ENCODE data around the gene R3HDM1. TPM values are rescaled to one million over a fixed set of nuclear protein-coding genes. Genes with fewer than 3 reads are reported as not detected.

Gene R3HDM1
- total and polyA plus RNA-seq, 2 of the 4 experiments (the other 2 are of a cell fraction), result 5.9 to 38.1 TPM

- Histone ChIP-seq H2BK120ac (ENCODE audit: low read depth, low read length) (no peak overlapping the region), H3K4me3 (ENCODE audit: insufficient read depth, low read depth, low read length) (no peak overlapping the region), H4K20me1 (ENCODE audit: insufficient read depth, low read length) (no peaks in the 10 kb centered on the region), H2AK9ac (replicated peaks; ENCODE audit: low read depth, low read length, poor library complexity) (no peak overlapping the region), H3K9ac (ENCODE audit: low read depth, low read length) (no peak overlapping the region), H3K4me1 (ENCODE audit: control insufficient read depth, insufficient read depth, low read length) (no peaks in the 10 kb centered on the region), H2AFZ (replicated peaks; ENCODE audit: low read length, poor library complexity) (no peak overlapping the region), H3K27me3 (ENCODE audit: control insufficient read depth, insufficient read depth, low read length) (no peaks in the 10 kb centered on the region), H3K23ac (ENCODE audit: low read depth, low read length) (no peak overlapping the region), H3K27ac (ENCODE audit: insufficient read depth, low read length) (no peak overlapping the region), H3K4ac (ENCODE audit: low read depth, low read length) (no peak overlapping the region), H4K8ac (ENCODE audit: low read depth in 2 of 2, low read length in 2 of 2) (no peak overlapping the region), H3K9me3 (ENCODE audit: control insufficient read depth, insufficient read depth, low read length) (no peaks in the 10 kb centered on the region), H2AK5ac (ENCODE audit: low read depth, low read length) (no peak overlapping the region), H2BK5ac (ENCODE audit: low read depth, low read length, poor library complexity, severe bottlenecking) (no peak overlapping the region), H4K5ac (ENCODE audit: low read depth, low read length) (no peak overlapping the region), H3K56ac (ENCODE audit: extremely low read depth, insufficient read depth, low read length) (no peak overlapping the region), H4K91ac (ENCODE audit: insufficient read depth, low read depth, low read length) (no peak overlapping the region), H3K9me1 (ENCODE audit: insufficient read depth, low read length) (peaks cover 3% of the 10 kb centered on the region; the same call in 1 of the 2 replicates), H3K36me3 (ENCODE audit: control insufficient read depth, insufficient read depth, low read length) (no peaks in the 10 kb centered on the region), H2BK20ac (ENCODE audit: low read depth, low read length) (no peak overlapping the region), H3K14ac (replicated peaks; ENCODE audit: low read depth, low read length) (no peak overlapping the region), H3K79me1 (ENCODE audit: low read depth in 1 of 2, low read length in 2 of 2) (peaks cover 10 to 17% of the 10 kb centered on the region in 2 experiments; a peak in 3 of 4 replicates), H3K4me2 (ENCODE audit: low read depth, low read length) (no peak overlapping the region), H2BK15ac (ENCODE audit: low read depth, low read length) (no peak overlapping the region), H3K18ac (ENCODE audit: low read depth, low read length) (no peak overlapping the region)
- dilution Hi-C loops (cut with HindIII; ENCODE audit: low sequenced_read_pairs, unreplicated experiment) (no loop called here), intact Hi-C loops (cut with micrococcal nuclease) (no loop called here), in situ Hi-C loops (cut with MboI; ENCODE audit: low sequenced_read_pairs) (no loop called here)
- ChIA-PET CTCF (no interaction called here), POLR2A (ENCODE audit: unreplicated experiment) (no interaction called here)
- TF ChIP-seq RCOR1 (IDR thresholded peaks at IDR 0.05; ENCODE audit: insufficient replicate concordance, low read length), result no peak
- ATAC-seq (ENCODE audit: low read depth) (no peak), DNase-seq (no peak)
- no CpG with 5 or more reads among the region's 1 CpG for WGBS, 2 experiments (ENCODE audit: extremely low coverage in 2 of 2, insufficient read length in 1 of 2)
- no TSS peak for BruUV-seq (replicated peaks)
Measured at GRCh38 chr2:135525786-135526185, 5.5 kb upstream of the R3HDM1 start.
